Panc1 (cell line): ENCODE measurements around the gene TCEA3. TPM values are rescaled to one million over a fixed set of nuclear protein-coding genes. Genes with fewer than 3 reads are reported as not detected.

Experiments used
- ATAC-seq: fragments of 200-7000 bp; cut with Tn5 transposase; 2 replicates; pipeline ENCODE4 v1.9.1; 2020; ENCODE audit warnings: mild to moderate bottlenecking, moderate library complexity
- BruUV-seq: library from RNA; stranded (reverse); fragments of 400-500 nt; replicated peaks from 2 replicates; lab custom pipeline; 2021; lab: Mats Ljungman, UMichigan
- CTCF ChIA-PET: fragments of 300-600 bp; sonication (Branson Sonifier 250); formaldehyde crosslinking; loops from one replicate; lab custom pipeline; 2022; ENCODE audit warnings: antibody characterized with exemption; lab: Charles Lee
- POLR2A ChIA-PET: fragments of 300-600 bp; sonication (Branson Sonifier 250); formaldehyde crosslinking; loops from one replicate; lab custom pipeline; 2022; ENCODE audit warnings: antibody characterized with exemption; lab: Charles Lee
- DNase-seq: peaks from one replicate; pipeline ENCODE4 v3.0.0-alpha.2; 2010; ENCODE audit warnings: low read depth, low spot score
- H3K27ac ChIP-seq: 2 replicates; pipeline ENCODE4 v1.5.1; 2011; ENCODE audit warnings: mild to moderate bottlenecking, low read length, inconsistent platforms
- H3K27me3 ChIP-seq: fragments of 200-500 bp; sonication (Bioruptor generic); 2 replicates; pipeline ENCODE4 v1.6.0; 2014; ENCODE audit warnings: low read length, inconsistent platforms; ENCODE audit not compliant: control insufficient read depth, insufficient read depth
- H3K36me3 ChIP-seq: fragments of 200-500 bp; sonication (Bioruptor generic); 2 replicates; pipeline ENCODE4 v1.5.1; 2014; ENCODE audit warnings: inconsistent platforms, mild to moderate bottlenecking, low read length, moderate library complexity; ENCODE audit not compliant: control insufficient read depth, insufficient read depth
- H3K4me1 ChIP-seq: 2 replicates; pipeline ENCODE4 v1.5.1; 2011; ENCODE audit warnings: inconsistent platforms, mild to moderate bottlenecking, low read length, moderate library complexity; ENCODE audit not compliant: control insufficient read depth, insufficient read depth
- H3K4me3 ChIP-seq, 2 experiments: 2 replicates each; pipeline ENCODE4 v1.5.1; 2011 to 2012; ENCODE audit warnings: low read depth in 2 of 2, low read length in 2 of 2, mild to moderate bottlenecking in 2 of 2, inconsistent platforms in 1 of 2, moderate library complexity in 1 of 2
- H3K9me3 ChIP-seq: fragments of 200-500 bp; sonication (Bioruptor generic); 2 replicates; pipeline ENCODE4 v1.5.1; 2014; ENCODE audit warnings: low read depth, mild to moderate bottlenecking, inconsistent platforms, low read length, moderate library complexity; ENCODE audit not compliant: control insufficient read depth, insufficient read depth
- POLR2AphosphoS5 ChIP-seq: IDR thresholded peaks from 2 replicates; pipeline ENCODE4 v1.6.1; 2012; ENCODE audit warnings: mild to moderate bottlenecking, low read depth, low read length, moderate library complexity
- SIN3A ChIP-seq: IDR thresholded peaks from 2 replicates; pipeline ENCODE4 v1.6.1; 2012; ENCODE audit warnings: low read depth, mild to moderate bottlenecking, low read length, moderate library complexity, borderline replicate concordance; ENCODE audit not compliant: insufficient read depth
- TCF7L2 ChIP-seq: IDR thresholded peaks from 2 replicates; pipeline ENCODE4 v1.6.1; 2011; ENCODE audit warnings: mild to moderate bottlenecking, low read depth, low read length, inconsistent platforms
- in situ Hi-C: cut with HindIII; loops from 2 replicates; pipeline ENCODE4 v1.10.0; 2016; ENCODE audit warnings: low sequenced_read_pairs, low pct_unique_long_range_greater_than_20kb
- intact Hi-C: fragments of 100-400 bp; cut with micrococcal nuclease; formaldehyde crosslinking; loops from one replicate; pipeline ENCODE4 v1.10.0; 2022; ENCODE audit not compliant: unreplicated experiment
- total RNA-seq: library from RNA; stranded (reverse); gene quantifications from one replicate; pipeline ENCODE4 v1.2.1, GENCODE V29; 2021; ENCODE audit not compliant: unreplicated experiment
- TF ChIP-seq, protein P1 (sequence below): fragments of 450-650 bp; IDR thresholded peaks from 2 replicates; pipeline ENCODE4 v1.5.1; 2017; ENCODE audit warnings: mild to moderate bottlenecking
- TF ChIP-seq, protein P2 (sequence below), 2 experiments: IDR thresholded peaks; 2 replicates each; pipeline ENCODE4 v1.6.1; 2011 to 2012; ENCODE audit warnings: low read depth in 2 of 2, control low read depth in 1 of 2, low read length in 1 of 2, mild to moderate bottlenecking in 1 of 2, moderate library complexity in 1 of 2; ENCODE audit not compliant: insufficient read depth in 1 of 2

Gene TCEA3
- total RNA-seq, 1 experiment from 2014 or later, result 8.3 TPM

- Histone ChIP-seq H3K27me3 (no peaks in the 10 kb centered on the region), H3K4me1 (no peaks in the 10 kb centered on the region), H3K4me3 (no peak overlapping the region), H3K27ac (no peak overlapping the region), H3K9me3 (no peaks in the 10 kb centered on the region), H3K36me3 (no peaks in the 10 kb centered on the region)
- TF ChIP-seq SIN3A, result no peak
- TF ChIP-seq, protein P1, sequence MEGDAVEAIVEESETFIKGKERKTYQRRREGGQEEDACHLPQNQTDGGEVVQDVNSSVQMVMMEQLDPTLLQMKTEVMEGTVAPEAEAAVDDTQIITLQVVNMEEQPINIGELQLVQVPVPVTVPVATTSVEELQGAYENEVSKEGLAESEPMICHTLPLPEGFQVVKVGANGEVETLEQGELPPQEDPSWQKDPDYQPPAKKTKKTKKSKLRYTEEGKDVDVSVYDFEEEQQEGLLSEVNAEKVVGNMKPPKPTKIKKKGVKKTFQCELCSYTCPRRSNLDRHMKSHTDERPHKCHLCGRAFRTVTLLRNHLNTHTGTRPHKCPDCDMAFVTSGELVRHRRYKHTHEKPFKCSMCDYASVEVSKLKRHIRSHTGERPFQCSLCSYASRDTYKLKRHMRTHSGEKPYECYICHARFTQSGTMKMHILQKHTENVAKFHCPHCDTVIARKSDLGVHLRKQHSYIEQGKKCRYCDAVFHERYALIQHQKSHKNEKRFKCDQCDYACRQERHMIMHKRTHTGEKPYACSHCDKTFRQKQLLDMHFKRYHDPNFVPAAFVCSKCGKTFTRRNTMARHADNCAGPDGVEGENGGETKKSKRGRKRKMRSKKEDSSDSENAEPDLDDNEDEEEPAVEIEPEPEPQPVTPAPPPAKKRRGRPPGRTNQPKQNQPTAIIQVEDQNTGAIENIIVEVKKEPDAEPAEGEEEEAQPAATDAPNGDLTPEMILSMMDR, result no peak
- TF ChIP-seq TCF7L2, result no peak
- TF ChIP-seq POLR2AphosphoS5, result no peak
- TF ChIP-seq, protein P2, sequence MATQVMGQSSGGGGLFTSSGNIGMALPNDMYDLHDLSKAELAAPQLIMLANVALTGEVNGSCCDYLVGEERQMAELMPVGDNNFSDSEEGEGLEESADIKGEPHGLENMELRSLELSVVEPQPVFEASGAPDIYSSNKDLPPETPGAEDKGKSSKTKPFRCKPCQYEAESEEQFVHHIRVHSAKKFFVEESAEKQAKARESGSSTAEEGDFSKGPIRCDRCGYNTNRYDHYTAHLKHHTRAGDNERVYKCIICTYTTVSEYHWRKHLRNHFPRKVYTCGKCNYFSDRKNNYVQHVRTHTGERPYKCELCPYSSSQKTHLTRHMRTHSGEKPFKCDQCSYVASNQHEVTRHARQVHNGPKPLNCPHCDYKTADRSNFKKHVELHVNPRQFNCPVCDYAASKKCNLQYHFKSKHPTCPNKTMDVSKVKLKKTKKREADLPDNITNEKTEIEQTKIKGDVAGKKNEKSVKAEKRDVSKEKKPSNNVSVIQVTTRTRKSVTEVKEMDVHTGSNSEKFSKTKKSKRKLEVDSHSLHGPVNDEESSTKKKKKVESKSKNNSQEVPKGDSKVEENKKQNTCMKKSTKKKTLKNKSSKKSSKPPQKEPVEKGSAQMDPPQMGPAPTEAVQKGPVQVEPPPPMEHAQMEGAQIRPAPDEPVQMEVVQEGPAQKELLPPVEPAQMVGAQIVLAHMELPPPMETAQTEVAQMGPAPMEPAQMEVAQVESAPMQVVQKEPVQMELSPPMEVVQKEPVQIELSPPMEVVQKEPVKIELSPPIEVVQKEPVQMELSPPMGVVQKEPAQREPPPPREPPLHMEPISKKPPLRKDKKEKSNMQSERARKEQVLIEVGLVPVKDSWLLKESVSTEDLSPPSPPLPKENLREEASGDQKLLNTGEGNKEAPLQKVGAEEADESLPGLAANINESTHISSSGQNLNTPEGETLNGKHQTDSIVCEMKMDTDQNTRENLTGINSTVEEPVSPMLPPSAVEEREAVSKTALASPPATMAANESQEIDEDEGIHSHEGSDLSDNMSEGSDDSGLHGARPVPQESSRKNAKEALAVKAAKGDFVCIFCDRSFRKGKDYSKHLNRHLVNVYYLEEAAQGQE (IDR thresholded peaks at IDR 0.05; ENCODE audit: insufficient read depth in 1 of 2, low read depth in 2 of 2, low read length in 1 of 2), result no peak
- ChIA-PET POLR2A (no interaction called here), CTCF (no interaction called here)
- intact Hi-C loops, result no loop called here
- BruUV-seq, result no TSS peak
- ATAC-seq (no peak), DNase-seq (no peak)
- in situ Hi-C loops, result no loop called here
Observed at GRCh38 chr1:23431431-23431830, 6.9 kb upstream of the TCEA3 start.

GRCh38 chr1:23430803-23431202 is 6.3 kb upstream of the TCEA3 start:
- ATAC-seq (no peak), DNase-seq (no peak)
- Histone ChIP-seq H3K4me3 (no peak overlapping the region), H3K36me3 (no peaks in the 10 kb centered on the region), H3K27me3 (no peaks in the 10 kb centered on the region), H3K9me3 (no peaks in the 10 kb centered on the region), H3K4me1 (no peaks in the 10 kb centered on the region), H3K27ac (no peak overlapping the region)
- intact Hi-C loops (no loop called here), in situ Hi-C loops (no loop called here)
- ChIA-PET POLR2A (no interaction called here), CTCF (no interaction called here)
- BruUV-seq, result no TSS peak
- no peak for TF ChIP-seq TCF7L2
- no peak for TF ChIP-seq SIN3A
- TF ChIP-seq, protein P1, result no peak
- TF ChIP-seq, protein P2 (IDR thresholded peaks at IDR 0.05; ENCODE audit: insufficient read depth in 1 of 2, low read depth in 2 of 2, low read length in 1 of 2), result no peak
- no peak for TF ChIP-seq POLR2AphosphoS5
